H9 (cell line): ENCODE results near the gene PARP1. TPM values are rescaled to one million over a fixed set of nuclear protein-coding genes. Genes with fewer than 3 reads are reported as not detected.

Source experiments
- DNase-seq: peaks from one replicate; pipeline ENCODE4 v3.0.0-alpha.2; 2017
- H2AFZ ChIP-seq: one replicate; pipeline ENCODE4 v1.6.1; 2013; ENCODE audit warnings: mild to moderate bottlenecking, low read length, control low read depth, moderate library complexity
- H2AK5ac ChIP-seq: 2 replicates; pipeline ENCODE4 v1.6.1; 2013; ENCODE audit warnings: low read length, control low read depth, mixed read lengths; ENCODE audit not compliant: insufficient read length
- H2BK120ac ChIP-seq: one replicate; pipeline ENCODE4 v1.6.1; 2013; ENCODE audit warnings: low read depth, mild to moderate bottlenecking, low read length, control low read depth, inconsistent platforms; ENCODE audit not compliant: poor library complexity, severe bottlenecking
- H2BK12ac ChIP-seq: 2 replicates; pipeline ENCODE4 v1.6.1; 2013; ENCODE audit warnings: low read length, control low read depth, mixed read lengths, low read depth; ENCODE audit not compliant: insufficient read length
- H2BK15ac ChIP-seq: 2 replicates; pipeline ENCODE4 v1.6.1; 2013; ENCODE audit warnings: low read depth, low read length, control low read depth
- H2BK20ac ChIP-seq: one replicate; pipeline ENCODE4 v1.6.1; 2013; ENCODE audit warnings: low read depth, mild to moderate bottlenecking, low read length, control low read depth, inconsistent platforms; ENCODE audit not compliant: poor library complexity, severe bottlenecking
- H2BK5ac ChIP-seq: 2 replicates; pipeline ENCODE4 v1.6.1; 2013; ENCODE audit warnings: low read length, control low read depth, mixed read lengths; ENCODE audit not compliant: insufficient read length
- H3K14ac ChIP-seq: 2 replicates; pipeline ENCODE4 v1.6.1; 2013; ENCODE audit warnings: low read length, control low read depth; ENCODE audit not compliant: insufficient read depth
- H3K18ac ChIP-seq: 2 replicates; pipeline ENCODE4 v1.6.1; 2013; ENCODE audit warnings: low read depth, mild to moderate bottlenecking, mixed read lengths, low read length, control low read depth; ENCODE audit not compliant: insufficient read length
- H3K23ac ChIP-seq: 2 replicates; pipeline ENCODE4 v1.6.1; 2013; ENCODE audit warnings: low read length, control low read depth, mixed read lengths, low read depth; ENCODE audit not compliant: insufficient read length
- H3K23me2 ChIP-seq: 2 replicates; pipeline ENCODE4 v1.6.1; 2013; ENCODE audit warnings: low read depth, mild to moderate bottlenecking, mixed read lengths, low read length, control low read depth; ENCODE audit not compliant: insufficient read length, poor library complexity, severe bottlenecking
- H3K27ac ChIP-seq: 2 replicates; pipeline ENCODE4 v1.5.1; 2013; ENCODE audit warnings: low read length, control low read depth, mixed read lengths, low read depth; ENCODE audit not compliant: insufficient read length
- H3K27me3 ChIP-seq: 2 replicates; pipeline ENCODE4 v1.6.1; 2013; ENCODE audit warnings: low read length, control low read depth, inconsistent platforms; ENCODE audit not compliant: insufficient read depth
- H3K4ac ChIP-seq: 2 replicates; pipeline ENCODE4 v1.6.1; 2013; ENCODE audit warnings: low read depth, mild to moderate bottlenecking, control low read depth, inconsistent platforms, low read length, moderate library complexity
- H3K4me1 ChIP-seq: 2 replicates; pipeline ENCODE4 v1.6.1; 2013; ENCODE audit warnings: low read length, control low read depth, inconsistent platforms; ENCODE audit not compliant: insufficient read depth
- H3K4me2 ChIP-seq: 2 replicates; pipeline ENCODE4 v1.6.1; 2013; ENCODE audit warnings: low read length, control low read depth, mixed read lengths; ENCODE audit not compliant: insufficient read length, insufficient read depth
- H3K56ac ChIP-seq: 2 replicates; pipeline ENCODE4 v1.6.1; 2013; ENCODE audit warnings: low read depth, mild to moderate bottlenecking, mixed read lengths, low read length, control low read depth; ENCODE audit not compliant: insufficient read length
- H3K79me1 ChIP-seq: 2 replicates; pipeline ENCODE4 v1.6.1; 2013; ENCODE audit warnings: low read depth, mild to moderate bottlenecking, moderate library complexity, low read length, control low read depth, inconsistent platforms; ENCODE audit not compliant: insufficient read depth, poor library complexity, severe bottlenecking
- H3K79me2 ChIP-seq: 2 replicates; pipeline ENCODE4 v1.6.1; 2013; ENCODE audit warnings: low read length, control low read depth, inconsistent platforms; ENCODE audit not compliant: insufficient read depth
- H3K9ac ChIP-seq: 2 replicates; pipeline ENCODE4 v1.6.1; 2013; ENCODE audit warnings: low read length, control low read depth, mixed read lengths; ENCODE audit not compliant: insufficient read length; ENCODE audit errors: extremely low read depth
- H3K9me3 ChIP-seq: one replicate; pipeline ENCODE4 v1.6.1; 2013; ENCODE audit warnings: low read depth, low read length, inconsistent platforms; ENCODE audit not compliant: control insufficient read depth
- H3T11ph ChIP-seq: one replicate; pipeline ENCODE4 v1.6.1; 2013; ENCODE audit warnings: mild to moderate bottlenecking, low read length, control low read depth, inconsistent platforms
- H4K20me1 ChIP-seq: one replicate; pipeline ENCODE4 v1.6.1; 2013; ENCODE audit not compliant: control insufficient read depth, insufficient read length, insufficient read depth
- H4K5ac ChIP-seq: 2 replicates; pipeline ENCODE4 v1.6.1; 2013; ENCODE audit warnings: low read depth, mild to moderate bottlenecking, mixed read lengths, low read length, control low read depth; ENCODE audit not compliant: insufficient read length
- H4K8ac ChIP-seq: replicated peaks from 2 replicates; pipeline ENCODE4 v1.6.1; 2013; ENCODE audit warnings: low read length, control low read depth, mixed read lengths, low read depth; ENCODE audit not compliant: insufficient read length
- H4K91ac ChIP-seq: 2 replicates; pipeline ENCODE4 v1.6.1; 2013; ENCODE audit warnings: low read depth, mild to moderate bottlenecking, moderate library complexity, mixed read lengths, low read length, control low read depth; ENCODE audit not compliant: insufficient read length
- H3K27ac Mint-ChIP-seq, 3 experiments: 2 replicates in 2 of 3; 3 replicates in 1 of 3; pipeline ENCODE4 v1.8.0; 2020 to 2021; ENCODE audit warnings: mixed read lengths in 3 of 3, mild to moderate bottlenecking in 1 of 3, moderate library complexity in 1 of 3
- H3K27me3 Mint-ChIP-seq: 2 replicates; pipeline ENCODE4 v1.8.0; 2021; ENCODE audit warnings: low read depth, mild to moderate bottlenecking, moderate library complexity, mixed read lengths
- H3K36me3 Mint-ChIP-seq, 3 experiments: 2 replicates in 2 of 3; 3 replicates in 1 of 3; pipeline ENCODE4 v1.8.0; 2020 to 2021; ENCODE audit warnings: low read depth in 3 of 3, mixed read lengths in 3 of 3; ENCODE audit not compliant: insufficient read depth in 1 of 3
- H3K4me1 Mint-ChIP-seq, 2 experiments: 2 replicates each; pipeline ENCODE4 v1.8.0; 2020; ENCODE audit warnings: mixed read lengths in 2 of 2
- H3K4me3 Mint-ChIP-seq, 2 experiments: 2 replicates in 1 of 2; 3 replicates in 1 of 2; pipeline ENCODE4 v1.8.0; 2020 to 2021; ENCODE audit warnings: mild to moderate bottlenecking in 2 of 2, mixed read lengths in 2 of 2, moderate library complexity in 1 of 2
- H3K9me3 Mint-ChIP-seq, 2 experiments: 2 replicates in 1 of 2; 3 replicates in 1 of 2; pipeline ENCODE4 v1.8.0; 2020; ENCODE audit warnings: mild to moderate bottlenecking in 2 of 2, mixed read lengths in 2 of 2, moderate library complexity in 1 of 2
- CTCF ChIP-seq: fragments of 200-600 bp; sonication (generic); conservative IDR thresholded peaks from 3 replicates; pipeline ENCODE4 v1.8.0; 2021; ENCODE audit warnings: antibody characterized with exemption, mild to moderate bottlenecking
- WGBS: extraction: QIAGEN DNeasy Blood & Tissue Kit; methylation state at CpG from one replicate; pipeline ENCODE4 v1.1.7; 2013; ENCODE audit warnings: missing lambda C conversion rate, low lambda C conversion rate, mixed read lengths; ENCODE audit not compliant: insufficient read length; ENCODE audit errors: extremely low coverage; 5-methylcytosine and 5-hydroxymethylcytosine counted together
- total RNA-seq: library from RNA; stranded (reverse); gene quantifications from 2 replicates; pipeline ENCODE4 v1.2.1, GENCODE V29; 2021

Gene PARP1
- total RNA-seq, 1 experiment from 2014 or later, result 337 TPM

- H3K4ac ChIP-seq, result no peak overlapping the region
- no peak overlapping the region for H2BK120ac ChIP-seq
- no peak overlapping the region for H3K56ac ChIP-seq
- no peaks in the 10 kb centered on the region for H4K20me1 ChIP-seq
- H2BK20ac ChIP-seq, result no peak overlapping the region
- H3K14ac ChIP-seq, result 0 out of 2 replicates have a peak overlapping the region, but pooled peaks have one; percentile 18
- no peak overlapping the region for H3K18ac ChIP-seq
- H3K27ac ChIP-seq, result no peak overlapping the region
- Mint-ChIP-seq H3K36me3 (no peaks in the 10 kb centered on the region), H3K4me3 (no peak overlapping the region), H3K9me3 (no peaks in the 10 kb centered on the region; a peak in 1 of 5 replicates), H3K4me1 (peaks cover 11 to 15% of the 10 kb centered on the region in 2 experiments), H3K27me3 (peaks cover 7% of the 10 kb centered on the region), H3K27ac (no peak overlapping the region)
- H3K9ac ChIP-seq, result no peak overlapping the region
- H3T11ph ChIP-seq, result no peak overlapping the region
- H3K4me1 ChIP-seq, result no peaks in the 10 kb centered on the region
- TF ChIP-seq CTCF, result no peak
- no peak overlapping the region for H2BK15ac ChIP-seq
- no peak for DNase-seq
- H3K27me3 ChIP-seq, result no peaks in the 10 kb centered on the region
- no peak overlapping the region for H4K91ac ChIP-seq
- H4K5ac ChIP-seq, result no peak overlapping the region
- H2AK5ac ChIP-seq, result no peak overlapping the region
- H4K8ac ChIP-seq, result no peak overlapping the region
- no peak overlapping the region for H2BK12ac ChIP-seq
- no CpG with 5 or more reads among the region's 8 CpGs for WGBS
- no peaks in the 10 kb centered on the region for H3K79me2 ChIP-seq
- H3K79me1 ChIP-seq, result no peaks in the 10 kb centered on the region
- no peak overlapping the region for H3K23ac ChIP-seq
- no peaks in the 10 kb centered on the region for H3K9me3 ChIP-seq
- H3K23me2 ChIP-seq, result no peaks in the 10 kb centered on the region
- H2BK5ac ChIP-seq, result no peak overlapping the region
- H2AFZ ChIP-seq, result no peak overlapping the region
- H3K4me2 ChIP-seq, result no peak overlapping the region
Measured at GRCh38 chr1:226436855-226437491, 29.1 kb upstream of the PARP1 start.
